Tibial nerve (tissue), 4 donors: ENCODE results near the gene PTH1R.

ENCODE experiments used
- EP300 ChIP-seq, 2 donors: sonication (generic); formaldehyde crosslinking; IDR thresholded peaks; one replicate each; pipeline ENCODE4 v1.6.1; 2017; ENCODE audit warnings: antibody characterized with exemption in 2 of 2, mild to moderate bottlenecking in 1 of 2
- POLR2A ChIP-seq, 2 donors: fragments of 450-650 bp; IDR thresholded peaks; one replicate each; pipeline ENCODE4 v1.6.1; 2017; ENCODE audit warnings: antibody characterized with exemption in 2 of 2, mild to moderate bottlenecking in 2 of 2, moderate library complexity in 2 of 2
- TF ChIP-seq, protein P1 (sequence below), 5 experiments: fragments of 200-600 bp in 3 of 5; fragments of 450-650 bp in 2 of 5; sonication (generic) in 3 of 5; IDR thresholded peaks; one replicate each; pipeline ENCODE4 v1.5.1; 2016 to 2019; ENCODE audit warnings: antibody characterized with exemption in 5 of 5, mild to moderate bottlenecking in 3 of 5, moderate library complexity in 2 of 5

DNA sequence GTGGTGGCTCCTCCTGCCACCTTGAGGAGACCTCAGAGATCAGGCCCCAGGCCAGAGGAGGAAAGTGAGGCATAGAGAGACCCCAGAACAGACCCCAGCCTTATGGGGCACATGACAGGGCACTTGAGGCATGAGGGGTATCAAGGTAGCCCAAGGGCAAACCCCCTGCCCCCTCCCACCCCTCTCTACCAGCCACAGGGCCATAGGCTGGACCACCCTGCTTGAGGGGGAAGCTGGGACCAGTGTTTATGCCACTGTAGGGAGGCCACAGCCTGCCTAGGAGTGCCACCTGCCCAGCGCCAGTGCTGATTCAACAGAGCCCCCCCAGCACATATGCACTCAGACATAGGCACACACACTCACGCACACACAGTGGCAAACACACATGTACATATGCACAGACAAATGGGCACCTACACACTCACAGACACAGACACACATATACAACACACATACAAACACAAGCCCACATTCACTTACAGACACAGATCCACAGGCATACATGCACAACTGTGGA, 24.6 kb upstream of the PTH1R start:
- TF ChIP-seq, protein P1, sequence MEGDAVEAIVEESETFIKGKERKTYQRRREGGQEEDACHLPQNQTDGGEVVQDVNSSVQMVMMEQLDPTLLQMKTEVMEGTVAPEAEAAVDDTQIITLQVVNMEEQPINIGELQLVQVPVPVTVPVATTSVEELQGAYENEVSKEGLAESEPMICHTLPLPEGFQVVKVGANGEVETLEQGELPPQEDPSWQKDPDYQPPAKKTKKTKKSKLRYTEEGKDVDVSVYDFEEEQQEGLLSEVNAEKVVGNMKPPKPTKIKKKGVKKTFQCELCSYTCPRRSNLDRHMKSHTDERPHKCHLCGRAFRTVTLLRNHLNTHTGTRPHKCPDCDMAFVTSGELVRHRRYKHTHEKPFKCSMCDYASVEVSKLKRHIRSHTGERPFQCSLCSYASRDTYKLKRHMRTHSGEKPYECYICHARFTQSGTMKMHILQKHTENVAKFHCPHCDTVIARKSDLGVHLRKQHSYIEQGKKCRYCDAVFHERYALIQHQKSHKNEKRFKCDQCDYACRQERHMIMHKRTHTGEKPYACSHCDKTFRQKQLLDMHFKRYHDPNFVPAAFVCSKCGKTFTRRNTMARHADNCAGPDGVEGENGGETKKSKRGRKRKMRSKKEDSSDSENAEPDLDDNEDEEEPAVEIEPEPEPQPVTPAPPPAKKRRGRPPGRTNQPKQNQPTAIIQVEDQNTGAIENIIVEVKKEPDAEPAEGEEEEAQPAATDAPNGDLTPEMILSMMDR (IDR thresholded peaks at IDR 0.05), result no peak
- TF ChIP-seq POLR2A (IDR thresholded peaks at IDR 0.05), result no peak
- TF ChIP-seq EP300 (IDR thresholded peaks at IDR 0.05), result no peak
